Activated naive CD8-positive, alpha-beta T cell treated with anti-CD3 and anti-CD28 coated beads, Interleukin-2, amount 10 ng/mL, durations not matched to agents 7 days and 5 days (primary cell): Measurements from ENCODE around the gene OR11H1. TPM values are rescaled to one million over a fixed set of nuclear protein-coding genes. Genes with fewer than 3 reads are reported as not detected.
"Not testable (repeated sequence)": the region's sequence is repeated elsewhere in the genome, so short reads cannot be mapped to it uniquely, and the experiment has no call there.

Experiments used
- ATAC-seq: fragments of 150-1000 bp; cut with Tn5 transposase; one replicate; pipeline ENCODE4 v1.10.0; 2021; ENCODE audit warnings: low read depth, moderate library complexity
- POLR2A ChIA-PET: fragments of 350-600 bp; sonication (Branson Sonifier 250); formaldehyde crosslinking; loops from one replicate; lab custom pipeline; 2021; ENCODE audit warnings: antibody characterized with exemption; lab: Charles Lee
- DNase-seq: peaks from one replicate; pipeline ENCODE4 v3.0.0; 2021
- H3K27ac Mint-ChIP-seq: one replicate; pipeline ENCODE4 v1.8.0; 2022; ENCODE audit warnings: mild to moderate bottlenecking, mixed read lengths
- H3K27me3 Mint-ChIP-seq: one replicate; pipeline ENCODE4 v1.8.0; 2022; ENCODE audit warnings: mild to moderate bottlenecking, moderate library complexity, mixed read lengths
- H3K36me3 Mint-ChIP-seq: one replicate; pipeline ENCODE4 v1.8.0; 2021; ENCODE audit warnings: mild to moderate bottlenecking, mixed read lengths
- H3K4me1 Mint-ChIP-seq: one replicate; pipeline ENCODE4 v1.8.0; 2021; ENCODE audit warnings: mixed read lengths
- H3K4me3 Mint-ChIP-seq: one replicate; pipeline ENCODE4 v1.8.0; 2022; ENCODE audit warnings: mild to moderate bottlenecking, moderate library complexity, mixed read lengths
- H3K9me3 Mint-ChIP-seq: one replicate; pipeline ENCODE4 v1.8.0; 2021; ENCODE audit warnings: mixed read lengths
- total RNA-seq, 2 experiments: library from RNA; stranded (reverse); gene quantifications; one replicate each; pipeline ENCODE4 v1.2.3, GENCODE V29; 2021

Gene OR11H1
- total RNA-seq, result not detected

- H3K27me3 Mint-ChIP-seq, H3K36me3 Mint-ChIP-seq, H3K9me3 Mint-ChIP-seq, H3K27ac Mint-ChIP-seq, ATAC-seq, H3K4me1 Mint-ChIP-seq, DNase-seq, H3K4me3 Mint-ChIP-seq, POLR2A ChIA-PET: not testable (repeated sequence)
These were observed at the start of gene OR11H1 for GRCh38 chr22:15527892-15528291. TSS of gene OR11H1 (plus strand) at chr22:15528192. CDS start at chr22:15528192, 0 bp downstream.

- H3K36me3 Mint-ChIP-seq, DNase-seq, ATAC-seq, H3K4me1 Mint-ChIP-seq, H3K4me3 Mint-ChIP-seq, H3K9me3 Mint-ChIP-seq, H3K27me3 Mint-ChIP-seq, POLR2A ChIA-PET, H3K27ac Mint-ChIP-seq: not testable (repeated sequence)
These were observed 18.0 kb upstream of the OR11H1 start for GRCh38 chr22:15509967-15510366.

- H3K27ac Mint-ChIP-seq, H3K4me1 Mint-ChIP-seq, H3K36me3 Mint-ChIP-seq, H3K9me3 Mint-ChIP-seq, DNase-seq, H3K4me3 Mint-ChIP-seq, ATAC-seq, H3K27me3 Mint-ChIP-seq, POLR2A ChIA-PET: not testable (repeated sequence)
These were observed 12.1 kb upstream of the OR11H1 start for GRCh38 chr22:15515896-15516295.

- H3K36me3 Mint-ChIP-seq, DNase-seq, H3K9me3 Mint-ChIP-seq, H3K27ac Mint-ChIP-seq, POLR2A ChIA-PET, ATAC-seq, H3K4me1 Mint-ChIP-seq, H3K4me3 Mint-ChIP-seq, H3K27me3 Mint-ChIP-seq: not testable (repeated sequence)
These were observed 25.8 kb downstream of the OR11H1 start for GRCh38 chr22:15553767-15554166.

GRCh38 chr22:15563461-15563860 lies 35.5 kb downstream of the OR11H1 start:
- ATAC-seq, POLR2A ChIA-PET, H3K9me3 Mint-ChIP-seq, H3K4me3 Mint-ChIP-seq, H3K27ac Mint-ChIP-seq, H3K27me3 Mint-ChIP-seq, H3K4me1 Mint-ChIP-seq, H3K36me3 Mint-ChIP-seq, DNase-seq: not testable (repeated sequence)

- H3K4me1 Mint-ChIP-seq, H3K27me3 Mint-ChIP-seq, ATAC-seq, H3K9me3 Mint-ChIP-seq, DNase-seq, H3K27ac Mint-ChIP-seq, H3K36me3 Mint-ChIP-seq, H3K4me3 Mint-ChIP-seq, POLR2A ChIA-PET: not testable (repeated sequence)
These were observed 37.1 kb downstream of the OR11H1 start for GRCh38 chr22:15565063-15565462.

Other genes starting within 250 kb of the OR11H1 start
- gene POTEH, start 161.8 kb downstream of the OR11H1 start, total RNA-seq, result not detected